Uterus (tissue), 4 donors: ENCODE measurements around the gene NOXA1. TPM values are rescaled to one million over a fixed set of nuclear protein-coding genes. Genes with fewer than 3 reads are reported as not detected.

Experiments used
- DNase-seq, 2 donors: peaks; one replicate each; pipeline ENCODE4 v3.0.0-alpha.2; 2019 to 2020
- H3K27ac ChIP-seq, 2 donors: fragments of 200-600 bp; sonication (generic); 1 replicate in 1 of 2; 2 replicates in 1 of 2; pipeline ENCODE4 v1.5.1; 2016 to 2018
- H3K27me3 ChIP-seq, 2 donors: fragments of 200-600 bp; sonication (generic); one replicate each; pipeline ENCODE4 v1.5.1; 2018 to 2019; ENCODE audit warnings: control low read depth in 1 of 2
- H3K36me3 ChIP-seq, 2 donors: fragments of 200-600 bp; sonication (generic); one replicate each; pipeline ENCODE4 v1.5.1; 2019; ENCODE audit warnings: control low read depth in 1 of 2
- H3K4me1 ChIP-seq, 2 donors: fragments of 200-600 bp; sonication (generic); one replicate each; pipeline ENCODE4 v1.5.1; 2018 to 2019; ENCODE audit warnings: control low read depth in 1 of 2
- H3K4me3 ChIP-seq, 2 donors: fragments of 200-600 bp; sonication (generic); 1 replicate in 1 of 2; 2 replicates in 1 of 2; pipeline ENCODE4 v1.5.1; 2018 to 2019; ENCODE audit warnings: mild to moderate bottlenecking in 1 of 2
- H3K9me3 ChIP-seq, 2 donors: fragments of 200-600 bp; sonication (generic); one replicate each; pipeline ENCODE4 v1.5.1; 2019; ENCODE audit warnings: control low read depth in 1 of 2
- POLR2A ChIP-seq, 2 donors: fragments of 450-650 bp; IDR thresholded peaks; one replicate each; pipeline ENCODE4 v1.6.1; 2016; ENCODE audit warnings: antibody characterized with exemption in 2 of 2, mild to moderate bottlenecking in 1 of 2, moderate library complexity in 1 of 2
- intact Hi-C: fragments of 100-400 bp; cut with DNase I; formaldehyde crosslinking; loops from one replicate; pipeline ENCODE4 v1.15.1; 2023; ENCODE audit warnings: low total_unique reads
- total RNA-seq, 4 donors: library from RNA; depleted of rRNA in 3 of 4; stranded (reverse); fragments of >200 nt in 3 of 4; gene quantifications; one replicate each; pipeline versions ENCODE4 v1.1.0 to v1.2.4, GENCODE V29; 2014 to 2023
- TF ChIP-seq, protein P1 (sequence below), 4 experiments: fragments of 200-600 bp in 2 of 4; fragments of 450-650 bp in 2 of 4; sonication (generic) in 2 of 4; IDR thresholded peaks; one replicate each; pipeline ENCODE4 v1.5.1; 2016 to 2019; ENCODE audit warnings: antibody characterized with exemption in 4 of 4, mild to moderate bottlenecking in 2 of 4, moderate library complexity in 1 of 4
- donor health status: DM: yes; HTN: yes; CAD: no.

Gene NOXA1
- total RNA-seq, 4 donors from 2014 or later: 0.29 to 13.3 (median 3.4) TPM

DNA sequence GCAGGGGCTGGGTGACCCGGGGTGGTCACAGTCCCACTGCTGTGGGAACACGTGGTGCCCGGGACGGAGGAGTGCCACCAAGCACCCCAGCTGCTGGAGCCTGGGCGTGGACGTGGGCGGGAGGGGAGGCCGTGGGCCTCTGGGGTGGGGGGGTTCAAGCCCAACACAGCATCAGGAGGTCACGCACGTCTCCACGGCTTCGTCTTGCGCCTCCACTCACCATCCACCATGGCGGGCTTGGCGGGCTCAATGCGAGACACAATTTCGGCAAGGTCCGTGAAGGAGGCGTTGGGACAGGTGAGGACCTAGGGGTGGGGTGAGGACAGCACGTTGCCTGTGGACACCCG, 38.1 kb downstream of the NOXA1 start:
- TF ChIP-seq, protein P1, sequence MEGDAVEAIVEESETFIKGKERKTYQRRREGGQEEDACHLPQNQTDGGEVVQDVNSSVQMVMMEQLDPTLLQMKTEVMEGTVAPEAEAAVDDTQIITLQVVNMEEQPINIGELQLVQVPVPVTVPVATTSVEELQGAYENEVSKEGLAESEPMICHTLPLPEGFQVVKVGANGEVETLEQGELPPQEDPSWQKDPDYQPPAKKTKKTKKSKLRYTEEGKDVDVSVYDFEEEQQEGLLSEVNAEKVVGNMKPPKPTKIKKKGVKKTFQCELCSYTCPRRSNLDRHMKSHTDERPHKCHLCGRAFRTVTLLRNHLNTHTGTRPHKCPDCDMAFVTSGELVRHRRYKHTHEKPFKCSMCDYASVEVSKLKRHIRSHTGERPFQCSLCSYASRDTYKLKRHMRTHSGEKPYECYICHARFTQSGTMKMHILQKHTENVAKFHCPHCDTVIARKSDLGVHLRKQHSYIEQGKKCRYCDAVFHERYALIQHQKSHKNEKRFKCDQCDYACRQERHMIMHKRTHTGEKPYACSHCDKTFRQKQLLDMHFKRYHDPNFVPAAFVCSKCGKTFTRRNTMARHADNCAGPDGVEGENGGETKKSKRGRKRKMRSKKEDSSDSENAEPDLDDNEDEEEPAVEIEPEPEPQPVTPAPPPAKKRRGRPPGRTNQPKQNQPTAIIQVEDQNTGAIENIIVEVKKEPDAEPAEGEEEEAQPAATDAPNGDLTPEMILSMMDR (IDR thresholded peaks at IDR 0.05): no peak
- TF ChIP-seq POLR2A (IDR thresholded peaks at IDR 0.05): no peak
- peak in 1 of 2 donors; percentile 25 for DNase-seq
- H3K4me1 ChIP-seq: peaks cover 0 to 16% of the 10 kb centered on the region in 2 donors
- H3K36me3 ChIP-seq: no peaks in the 10 kb centered on the region
- H3K4me3 ChIP-seq: no peak overlapping the region
- H3K27ac ChIP-seq: no peak overlapping the region
- H3K27me3 ChIP-seq: no peaks in the 10 kb centered on the region
- no peaks in the 10 kb centered on the region for H3K9me3 ChIP-seq
- intact Hi-C loops: no loop called here

DNA sequence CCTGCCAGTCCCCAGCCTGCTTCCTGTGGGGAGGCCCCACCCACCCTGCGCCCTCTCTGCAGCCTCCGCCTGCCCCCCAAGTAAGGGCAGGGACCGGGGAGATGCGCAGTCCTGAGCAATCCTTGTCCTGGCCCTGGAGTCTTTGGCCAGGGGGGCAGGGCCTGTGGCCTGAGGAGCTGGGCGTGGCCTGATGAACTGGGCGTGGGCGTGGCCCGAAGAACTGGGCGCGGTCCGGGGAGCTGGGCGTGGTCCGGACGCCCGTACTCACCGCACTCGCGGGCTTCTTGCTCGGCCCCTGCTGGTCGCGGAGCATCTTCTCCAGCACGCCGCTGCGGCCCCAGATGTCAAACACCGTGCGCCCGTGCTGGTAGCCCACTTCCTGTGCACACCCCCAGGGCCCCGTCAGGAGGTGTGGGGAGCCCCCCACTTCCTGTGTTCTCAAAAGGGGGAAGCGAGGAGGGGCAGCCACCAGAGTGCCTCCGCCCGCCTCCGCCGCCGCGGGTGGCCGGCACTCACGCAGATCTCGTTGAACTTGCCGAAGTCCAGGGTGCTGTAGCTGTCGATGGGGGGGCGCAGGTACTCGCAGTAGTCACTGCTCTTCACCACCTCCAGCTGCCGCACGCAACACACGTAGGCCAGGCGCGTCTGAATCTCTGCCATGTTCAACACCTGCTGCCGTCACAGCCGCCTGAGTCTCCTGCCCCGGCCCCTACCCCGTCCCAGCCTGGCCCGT, 38.6 kb downstream of the NOXA1 start:
- TF ChIP-seq, protein P1 (IDR thresholded peaks at IDR 0.05): no peak
- TF ChIP-seq POLR2A (IDR thresholded peaks at IDR 0.05): no peak
- H3K27ac ChIP-seq: no peak overlapping the region
- intact Hi-C loops: no loop called here
- peaks cover 0 to 16% of the 10 kb centered on the region in 2 donors for H3K4me1 ChIP-seq
- H3K36me3 ChIP-seq: no peaks in the 10 kb centered on the region
- H3K27me3 ChIP-seq: no peaks in the 10 kb centered on the region
- DNase-seq: peak; percentile 34 to 43
- H3K4me3 ChIP-seq: no peak overlapping the region
- no peaks in the 10 kb centered on the region for H3K9me3 ChIP-seq

- DNase-seq: no peak
- intact Hi-C loops: no loop called here
- no peak for TF ChIP-seq POLR2A (IDR thresholded peaks at IDR 0.05)
- TF ChIP-seq, protein P1 (IDR thresholded peaks at IDR 0.05): no peak
- no peak overlapping the region for H3K4me3 ChIP-seq
- H3K9me3 ChIP-seq: no peaks in the 10 kb centered on the region
- H3K27ac ChIP-seq: no peak overlapping the region
- H3K27me3 ChIP-seq: no peaks in the 10 kb centered on the region
- H3K36me3 ChIP-seq: no peaks in the 10 kb centered on the region
- H3K4me1 ChIP-seq: peaks cover 0 to 16% of the 10 kb centered on the region in 2 donors
Observed at GRCh38 chr9:137462396-137462985, 39.3 kb downstream of the NOXA1 start.

DNA sequence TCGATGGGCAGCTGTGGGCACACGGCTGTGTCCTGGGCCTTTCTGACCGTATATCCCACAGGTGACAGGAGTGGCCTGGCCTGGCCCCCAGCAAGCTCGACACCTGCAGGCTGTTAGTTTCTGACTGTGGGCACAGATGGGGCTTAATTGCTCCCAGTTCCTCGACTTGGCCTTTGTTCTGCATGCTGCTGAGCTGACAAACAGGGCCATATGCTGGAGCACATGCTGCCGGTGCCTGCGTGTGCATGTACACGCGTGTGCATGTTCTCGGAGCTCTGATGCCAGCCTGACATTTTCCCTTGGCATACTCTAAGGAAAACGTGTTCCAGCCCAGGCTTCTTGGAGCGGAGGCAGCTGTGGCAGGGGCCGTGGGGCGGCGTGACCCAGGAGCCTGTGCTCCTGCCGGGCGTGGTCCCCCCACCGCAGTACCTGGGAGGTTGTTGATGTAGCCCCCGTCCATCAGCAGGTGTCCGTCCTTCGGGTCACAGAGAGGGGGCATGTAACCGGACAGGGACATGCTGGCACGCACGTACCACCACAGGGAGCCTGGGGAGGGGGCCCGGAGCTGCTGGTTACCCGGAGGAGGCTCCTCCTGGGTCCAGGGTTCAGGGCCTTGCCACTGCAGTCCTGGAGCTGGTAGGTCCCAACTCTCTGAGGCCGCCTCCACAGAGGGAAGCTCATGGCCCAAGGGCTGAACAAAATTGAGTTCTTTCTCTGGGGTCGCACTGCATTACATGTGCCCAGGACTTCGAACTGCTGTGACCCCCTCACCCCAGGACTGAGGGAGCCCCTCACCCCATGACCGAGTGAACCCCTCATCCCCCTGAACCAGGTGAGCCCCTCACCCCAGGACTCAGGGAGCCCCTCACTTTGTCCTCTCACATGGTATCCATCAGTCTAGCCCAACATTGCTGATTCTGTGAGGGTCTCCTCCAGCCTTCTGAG, 40.1 kb downstream of the NOXA1 start:
- Histone ChIP-seq H3K4me3 (no peak overlapping the region), H3K27ac (no peak overlapping the region), H3K27me3 (no peaks in the 10 kb centered on the region), H3K36me3 (no peaks in the 10 kb centered on the region), H3K4me1 (peaks cover 0 to 13% of the 10 kb centered on the region in 2 donors), H3K9me3 (no peaks in the 10 kb centered on the region)
- intact Hi-C loops: no loop called here
- TF ChIP-seq, protein P1 (IDR thresholded peaks at IDR 0.05): no peak
- no peak for TF ChIP-seq POLR2A (IDR thresholded peaks at IDR 0.05)
- no peak for DNase-seq
